GM12874 (cell line): Measurements from ENCODE around the gene ATF7.

Experiments used
- TF ChIP-seq, protein P1 (sequence below): IDR thresholded peaks from 2 replicates; pipeline ENCODE4 v1.5.1; 2011; ENCODE audit warnings: low read depth, mild to moderate bottlenecking, control low read depth, low read length, moderate library complexity; ENCODE audit not compliant: insufficient read depth

Gene ATF7

DNA sequence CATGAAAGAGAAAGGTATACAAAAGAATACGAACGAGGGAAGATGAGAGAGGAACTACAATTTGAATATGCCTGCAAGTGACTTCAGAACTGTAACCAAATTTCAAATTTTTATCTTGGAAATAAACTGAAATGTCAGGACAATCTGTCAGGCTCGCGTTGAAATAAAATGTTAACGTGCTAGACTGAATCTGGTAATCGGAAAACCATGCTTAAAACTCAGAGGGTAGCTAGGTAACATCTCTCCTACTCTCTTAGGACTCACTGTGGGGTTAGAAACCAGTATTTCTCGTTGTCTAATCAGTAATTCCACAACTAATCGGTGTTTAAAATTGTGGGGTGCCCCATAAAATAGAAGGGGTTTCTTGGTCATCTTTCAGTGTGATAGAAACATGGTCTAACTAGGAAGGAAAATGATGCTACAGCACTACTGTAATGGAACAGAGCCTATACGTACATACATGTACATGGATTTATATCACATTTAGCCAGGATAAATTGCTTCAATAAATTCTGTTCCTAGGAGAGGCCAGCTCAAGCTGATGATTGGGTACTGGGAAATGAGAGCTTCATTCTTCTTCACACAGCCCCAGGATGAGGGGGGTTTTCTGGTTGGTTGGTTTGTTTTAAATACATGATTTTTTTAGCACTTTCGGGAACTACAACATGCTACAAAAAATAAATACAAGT, 23.9 kb downstream of the ATF7 start:
- TF ChIP-seq, protein P1, sequence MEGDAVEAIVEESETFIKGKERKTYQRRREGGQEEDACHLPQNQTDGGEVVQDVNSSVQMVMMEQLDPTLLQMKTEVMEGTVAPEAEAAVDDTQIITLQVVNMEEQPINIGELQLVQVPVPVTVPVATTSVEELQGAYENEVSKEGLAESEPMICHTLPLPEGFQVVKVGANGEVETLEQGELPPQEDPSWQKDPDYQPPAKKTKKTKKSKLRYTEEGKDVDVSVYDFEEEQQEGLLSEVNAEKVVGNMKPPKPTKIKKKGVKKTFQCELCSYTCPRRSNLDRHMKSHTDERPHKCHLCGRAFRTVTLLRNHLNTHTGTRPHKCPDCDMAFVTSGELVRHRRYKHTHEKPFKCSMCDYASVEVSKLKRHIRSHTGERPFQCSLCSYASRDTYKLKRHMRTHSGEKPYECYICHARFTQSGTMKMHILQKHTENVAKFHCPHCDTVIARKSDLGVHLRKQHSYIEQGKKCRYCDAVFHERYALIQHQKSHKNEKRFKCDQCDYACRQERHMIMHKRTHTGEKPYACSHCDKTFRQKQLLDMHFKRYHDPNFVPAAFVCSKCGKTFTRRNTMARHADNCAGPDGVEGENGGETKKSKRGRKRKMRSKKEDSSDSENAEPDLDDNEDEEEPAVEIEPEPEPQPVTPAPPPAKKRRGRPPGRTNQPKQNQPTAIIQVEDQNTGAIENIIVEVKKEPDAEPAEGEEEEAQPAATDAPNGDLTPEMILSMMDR = no peak

DNA sequence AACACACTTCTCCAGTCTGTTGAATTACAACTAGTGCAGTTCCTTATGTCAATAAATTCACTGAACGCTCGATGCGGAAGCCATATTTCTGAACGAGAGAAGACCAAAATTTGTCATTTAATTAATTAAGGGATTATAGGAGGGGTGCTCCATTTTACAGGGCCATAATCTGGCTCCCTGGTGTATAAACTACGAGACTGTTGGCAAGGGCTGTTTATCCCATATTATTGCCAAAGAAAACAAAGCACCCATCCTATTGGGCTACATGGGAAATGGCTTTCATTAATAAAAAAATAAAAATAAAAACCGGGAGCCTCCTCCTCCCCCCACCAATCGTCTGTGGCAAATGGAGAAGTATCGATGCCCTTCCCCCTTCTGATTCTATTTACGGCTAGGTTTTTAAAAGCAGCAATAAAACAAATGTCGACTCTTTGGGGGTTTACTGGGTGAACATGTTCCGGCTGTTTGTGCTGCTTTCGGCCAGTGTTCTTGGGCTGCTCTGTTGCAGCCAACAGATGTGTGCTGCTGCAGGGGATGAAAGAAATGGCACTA, 24.8 kb downstream of the ATF7 start:
- TF ChIP-seq, protein P1 = no peak

DNA sequence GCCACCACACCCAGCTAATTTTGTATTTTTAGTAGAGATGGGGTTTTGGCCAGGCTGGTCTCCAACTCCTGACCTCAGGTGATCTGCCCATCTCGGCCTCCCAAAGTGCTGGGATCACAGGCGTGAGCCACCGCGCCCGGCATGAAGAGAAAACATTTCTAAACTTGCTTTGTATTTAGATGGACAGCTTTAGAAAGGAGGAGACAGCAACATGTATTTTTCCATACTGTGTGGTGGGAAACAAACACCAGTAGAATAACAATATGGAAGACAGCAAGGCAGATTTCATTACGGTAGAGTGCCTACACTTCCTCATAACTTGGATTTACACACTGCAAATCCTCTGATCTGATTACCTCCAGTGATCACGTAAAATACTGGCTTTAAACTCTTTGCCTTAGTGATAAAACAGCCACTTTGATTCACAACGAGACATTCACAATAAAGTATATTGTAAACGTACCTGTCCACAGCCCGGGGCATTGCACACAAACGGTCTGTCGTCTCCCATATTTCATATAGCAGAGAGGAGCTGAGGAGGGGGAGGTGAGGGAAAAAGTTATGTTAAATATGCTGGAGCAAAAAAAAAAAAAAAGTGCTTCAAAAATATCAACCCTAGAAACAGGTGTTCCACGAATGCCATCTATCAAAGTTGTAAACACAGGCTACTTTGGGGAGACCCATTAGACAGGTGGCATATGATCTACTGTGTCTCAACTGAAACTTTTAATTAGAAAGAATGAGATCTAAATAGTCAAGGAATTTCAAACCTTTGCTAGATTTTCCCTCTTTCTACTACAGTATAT, 25.5 kb downstream of the ATF7 start:
- TF ChIP-seq, protein P1 = no peak

DNA sequence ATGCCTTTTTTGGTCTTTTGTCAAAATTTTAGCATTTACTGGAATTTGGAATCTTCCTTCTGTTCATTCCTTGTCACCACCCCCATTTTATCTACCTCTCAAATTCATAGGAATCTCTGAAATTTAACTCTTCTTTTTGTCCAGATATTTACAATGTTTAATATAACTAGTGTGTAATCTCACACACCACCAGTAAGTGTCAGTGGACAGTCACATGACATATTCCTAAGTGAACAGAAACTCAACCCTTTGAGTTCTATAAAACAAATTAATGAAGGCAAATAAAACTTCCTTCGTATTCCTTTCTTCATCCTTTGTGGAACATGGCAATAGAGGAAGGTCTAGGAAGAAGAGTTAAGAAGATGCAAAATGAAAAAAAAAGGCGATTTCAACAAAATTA, 26.6 kb downstream of the ATF7 start:
- TF ChIP-seq, protein P1 = no peak

DNA sequence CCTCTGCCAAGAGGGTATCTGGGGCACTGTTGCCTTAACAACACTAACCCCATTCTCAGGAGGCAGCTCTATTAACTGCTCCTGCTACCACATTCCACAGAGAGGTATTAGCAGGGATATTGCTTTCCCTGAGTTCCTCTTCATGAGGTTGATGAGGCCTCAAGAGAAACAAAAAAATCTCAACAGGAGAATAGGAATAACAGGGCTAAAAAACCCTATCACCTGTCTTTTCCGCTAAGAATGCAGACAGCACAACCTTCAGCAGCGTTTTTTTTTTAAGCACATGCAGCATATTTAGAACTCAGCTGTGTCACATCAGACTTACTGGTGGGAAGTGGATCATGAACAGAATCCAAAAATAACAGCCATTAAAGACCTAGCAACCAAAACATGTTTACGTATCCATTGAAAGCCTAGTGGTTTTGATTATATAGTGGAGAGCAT, 29.2 kb downstream of the ATF7 start:
- TF ChIP-seq, protein P1 = no peak

DNA sequence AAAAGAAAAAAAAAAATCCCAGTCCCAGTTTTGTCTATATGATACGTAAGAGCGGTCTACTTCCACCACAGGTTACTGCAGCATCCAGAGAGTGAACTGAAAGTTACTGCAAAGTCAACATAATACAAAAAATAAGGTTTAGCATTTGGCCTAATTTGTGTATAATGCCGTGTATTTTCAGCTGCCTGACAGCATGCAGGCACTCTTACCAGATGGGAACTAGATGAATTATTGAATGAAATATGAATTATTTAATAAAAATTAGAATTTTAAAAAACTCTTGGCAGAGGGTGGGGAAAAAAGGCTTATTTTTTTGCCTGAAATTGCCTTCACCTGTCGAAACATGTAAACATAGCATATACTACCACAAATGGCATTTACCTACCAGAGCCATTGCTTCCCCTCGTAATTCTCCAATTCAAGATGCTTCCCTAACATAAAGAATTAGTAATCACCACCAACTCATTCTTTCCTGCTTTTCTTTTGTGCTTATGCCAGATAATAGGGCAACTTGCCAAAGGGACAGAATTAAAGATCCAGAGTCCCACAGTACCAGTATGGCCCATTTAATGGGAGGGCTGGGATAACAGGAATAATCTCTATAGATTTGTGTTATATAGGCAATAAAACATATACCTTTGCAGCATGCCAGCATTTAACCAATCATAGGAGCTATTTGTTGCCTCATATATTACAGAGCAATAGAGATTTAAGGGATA, 31.1 kb downstream of the ATF7 start:
- TF ChIP-seq, protein P1 = no peak

DNA sequence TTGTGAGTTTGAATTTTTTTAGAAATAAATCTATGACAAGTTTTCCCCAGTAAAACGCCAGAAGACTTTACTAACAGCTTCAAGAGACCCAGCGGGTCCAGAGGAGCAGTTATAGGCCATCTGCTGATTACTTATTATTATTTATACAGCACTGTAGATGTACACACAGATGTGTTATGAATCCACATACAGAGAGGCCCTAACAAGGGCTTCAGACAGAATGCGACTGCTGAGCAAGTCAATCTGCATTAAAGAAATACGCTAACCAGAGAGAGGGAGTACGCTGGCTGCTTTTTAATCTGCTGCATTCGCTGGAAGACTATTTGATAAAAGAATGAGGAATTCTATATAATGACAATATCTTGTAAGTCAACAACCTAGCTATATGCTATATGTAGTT, 32.5 kb downstream of the ATF7 start:
- TF ChIP-seq, protein P1 = no peak
